Measurements from ENCODE around the gene C10orf90. TPM values are rescaled to one million over a fixed set of nuclear protein-coding genes. Genes with fewer than 3 reads are reported as not detected.
A peak's percentile ranks its signal among the peaks of the same experiment; 100 is the strongest.

C10orf90 gene
- total RNA-seq, 1 donor from 2014 or later: not detected

- Histone ChIP-seq H3K27me3 (no peaks in the 10 kb centered on the region), H3K36me3 (no peaks in the 10 kb centered on the region), H3K4me3 (no peak overlapping the region), H3K4me1 (no peaks in the 10 kb centered on the region), H3K27ac (no peak overlapping the region), H3K9me3 (no peaks in the 10 kb centered on the region)
- DNase-seq (no peak), ATAC-seq (peak; percentile 39)
- intact Hi-C loops (cut with DNase I): no loop called here
- TF ChIP-seq CTCF (IDR thresholded peaks at IDR 0.05): no peak
Measured at GRCh38 chr10:126663880-126664279, 6.6 kb downstream of the C10orf90 start.

DNA sequence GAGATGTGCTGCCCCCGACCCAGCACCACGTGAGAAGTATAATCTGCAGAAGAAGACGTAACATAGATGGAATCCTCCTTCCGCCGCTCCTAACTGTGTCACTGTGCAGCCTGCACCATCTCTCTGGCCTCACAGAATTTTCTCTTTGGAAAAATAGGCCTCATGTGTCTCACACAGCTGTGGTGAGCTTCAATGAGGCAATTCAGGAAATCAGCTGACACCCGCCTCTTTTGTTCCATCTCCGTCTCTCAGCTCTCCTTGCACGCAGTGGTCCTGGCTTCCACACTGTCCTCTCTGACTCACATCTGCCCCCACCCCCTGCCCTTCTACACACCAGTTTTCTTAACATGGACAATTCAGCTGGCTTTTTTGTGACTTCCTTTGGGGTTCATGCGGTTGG is 7.2 kb downstream of the C10orf90 start:
- Histone ChIP-seq H3K4me1 (no peaks in the 10 kb centered on the region), H3K9me3 (no peaks in the 10 kb centered on the region), H3K4me3 (no peak overlapping the region), H3K27ac (no peak overlapping the region), H3K27me3 (no peaks in the 10 kb centered on the region), H3K36me3 (no peaks in the 10 kb centered on the region)
- no peak for DNase-seq
- no peak for ATAC-seq
- TF ChIP-seq CTCF (IDR thresholded peaks at IDR 0.05): no peak
- intact Hi-C loops (cut with DNase I): no loop called here

DNA sequence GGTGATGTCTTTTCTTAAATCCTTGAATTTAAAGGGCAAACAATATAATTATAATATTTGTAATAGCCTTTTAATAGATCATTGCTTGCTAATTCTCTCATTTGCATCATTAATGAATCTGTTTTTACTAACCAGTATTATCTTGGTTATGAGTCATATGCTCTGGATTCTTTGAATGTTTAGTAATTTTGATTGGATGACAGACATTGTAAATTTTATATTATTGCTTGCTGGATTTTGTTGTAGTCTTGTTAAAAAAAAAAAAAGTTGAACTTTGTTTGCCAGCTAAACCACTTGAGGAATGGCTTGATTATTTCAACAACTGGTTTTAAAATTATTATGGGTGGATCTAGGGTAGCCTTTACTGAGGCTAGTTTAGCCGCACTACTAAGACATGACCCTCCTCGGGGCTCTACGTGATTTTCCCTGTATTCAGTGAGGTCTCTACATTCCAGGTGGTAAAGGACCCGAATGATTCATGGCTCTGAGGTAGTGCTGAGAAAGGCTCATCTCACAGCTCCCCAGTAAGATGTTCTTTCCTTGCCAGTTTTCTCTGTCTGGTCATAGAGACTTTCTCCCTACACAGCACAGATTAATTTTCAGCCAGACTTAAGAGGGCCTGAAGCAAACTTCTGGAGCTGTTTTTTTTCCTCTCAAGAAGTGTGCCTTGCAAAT is 8.5 kb downstream of the C10orf90 start:
- H3K4me3 ChIP-seq: no peak overlapping the region
- intact Hi-C loops (cut with DNase I): no loop called here
- H3K27me3 ChIP-seq: no peaks in the 10 kb centered on the region
- H3K4me1 ChIP-seq: no peaks in the 10 kb centered on the region
- DNase-seq (no peak), ATAC-seq (no peak)
- H3K36me3 ChIP-seq: no peaks in the 10 kb centered on the region
- no peaks in the 10 kb centered on the region for H3K9me3 ChIP-seq
- TF ChIP-seq CTCF (IDR thresholded peaks at IDR 0.05): no peak
- H3K27ac ChIP-seq: no peak overlapping the region

DNA sequence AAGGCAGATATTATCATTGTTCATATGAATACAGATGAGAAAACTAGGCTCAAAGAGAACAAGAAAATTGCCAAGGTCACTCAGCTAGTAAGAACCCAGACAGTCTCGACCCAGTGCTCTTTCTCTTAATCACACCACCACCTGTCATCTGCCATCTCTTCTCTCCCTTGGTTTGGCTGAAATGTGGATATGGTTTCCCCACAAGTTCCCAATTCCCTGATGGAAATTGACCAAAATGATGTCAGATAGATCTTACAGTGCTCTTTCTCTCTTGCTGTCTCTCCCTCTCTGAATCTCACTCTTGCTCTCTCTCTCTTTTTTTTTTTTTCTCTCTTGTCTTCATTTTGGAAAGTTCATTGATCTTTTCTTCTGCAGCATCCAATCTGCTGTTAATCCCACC is 9.1 kb downstream of the C10orf90 start:
- Histone ChIP-seq H3K27me3 (no peaks in the 10 kb centered on the region), H3K4me1 (no peaks in the 10 kb centered on the region), H3K27ac (no peak overlapping the region), H3K9me3 (no peaks in the 10 kb centered on the region), H3K36me3 (no peaks in the 10 kb centered on the region), H3K4me3 (no peak overlapping the region)
- TF ChIP-seq CTCF (IDR thresholded peaks at IDR 0.05): no peak
- DNase-seq (no peak), ATAC-seq (no peak)
- intact Hi-C loops (cut with DNase I): no loop called here

DNA sequence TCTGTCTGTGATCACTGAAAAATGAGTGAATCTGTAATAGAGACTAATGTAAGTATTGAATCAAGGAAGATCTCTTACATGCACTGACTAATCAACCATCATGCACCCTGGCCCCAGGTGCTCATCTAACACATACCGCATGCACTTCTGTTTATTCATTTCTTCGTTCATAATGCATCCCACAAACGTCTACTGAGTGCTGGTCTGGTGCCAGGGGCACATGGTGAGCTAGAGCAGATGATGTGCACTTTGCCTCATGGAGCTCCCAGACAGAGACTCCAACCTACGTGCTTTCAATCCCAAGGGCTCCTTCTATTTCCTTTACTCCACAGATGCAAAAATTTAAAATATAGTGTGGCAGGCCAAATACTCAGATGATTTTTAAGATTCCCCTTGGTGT is 10.7 kb downstream of the C10orf90 start:
- intact Hi-C loops (cut with DNase I): no loop called here
- no peaks in the 10 kb centered on the region for H3K4me1 ChIP-seq
- H3K4me3 ChIP-seq: no peak overlapping the region
- H3K27me3 ChIP-seq: no peaks in the 10 kb centered on the region
- H3K27ac ChIP-seq: no peak overlapping the region
- no peak for TF ChIP-seq CTCF (IDR thresholded peaks at IDR 0.05)
- no peaks in the 10 kb centered on the region for H3K9me3 ChIP-seq
- no peak for ATAC-seq
- no peak for DNase-seq
- no peaks in the 10 kb centered on the region for H3K36me3 ChIP-seq

DNA sequence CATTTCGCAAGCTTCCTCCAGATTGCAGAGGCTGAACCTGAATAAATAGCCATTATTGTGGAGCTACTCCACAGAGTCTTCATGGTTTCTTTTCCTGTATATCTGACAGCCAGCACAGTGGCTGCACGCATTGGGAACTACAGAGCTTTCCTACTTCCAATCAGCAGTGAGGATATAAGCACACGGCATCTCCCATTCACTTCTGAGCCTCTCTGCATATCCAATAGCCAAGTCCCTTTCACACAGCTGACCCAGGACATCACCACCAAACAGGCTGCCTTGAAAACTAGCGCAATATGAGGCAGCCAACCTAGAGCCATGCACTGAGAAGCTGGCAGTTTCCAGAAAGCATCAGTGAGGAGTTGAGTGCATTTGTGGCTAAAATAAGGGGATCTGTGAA is 11.6 kb downstream of the C10orf90 start:
- no peaks in the 10 kb centered on the region for H3K27me3 ChIP-seq
- no peaks in the 10 kb centered on the region for H3K9me3 ChIP-seq
- no peaks in the 10 kb centered on the region for H3K36me3 ChIP-seq
- no peak overlapping the region for H3K4me3 ChIP-seq
- no peak for ATAC-seq
- no peaks in the 10 kb centered on the region for H3K4me1 ChIP-seq
- intact Hi-C loops (cut with DNase I): no loop called here
- no peak for DNase-seq
- H3K27ac ChIP-seq: no peak overlapping the region
- TF ChIP-seq CTCF (IDR thresholded peaks at IDR 0.05): no peak
